ENCODE measurements around the gene FHIT.

DNA sequence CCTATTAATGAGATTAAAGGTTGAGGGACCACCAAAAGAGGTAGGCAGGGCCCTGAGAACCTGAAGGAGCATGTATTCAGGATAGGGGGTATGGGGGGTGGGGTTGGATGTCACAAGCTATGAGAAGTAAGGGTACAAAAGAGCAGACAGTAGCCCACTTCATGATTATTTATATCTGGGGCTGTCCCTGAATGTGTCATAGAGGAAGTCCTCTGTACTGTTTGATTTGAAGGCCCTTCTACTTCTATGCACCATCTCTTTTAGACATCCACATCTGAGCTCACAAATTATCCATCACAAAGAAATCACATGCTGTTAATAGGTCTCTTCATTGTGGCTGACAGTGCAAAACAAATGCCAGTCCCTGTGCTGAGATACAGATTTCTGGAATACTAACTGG lies 68.6 kb downstream of the FHIT start:
- TF ChIP-seq POLR2AphosphoS5 (IDR thresholded peaks at IDR 0.05) (no peak), POLR2A (IDR thresholded peaks at IDR 0.05; ENCODE audit: low read depth) (no peak), CTCF (IDR thresholded peaks at IDR 0.05) (no peak)

Data from esophagus muscularis mucosa (tissue), 3 donors.